GM23338 (cell line): ENCODE measurements around the gene BAAT. TPM values are rescaled to one million over a fixed set of nuclear protein-coding genes. Genes with fewer than 3 reads are reported as not detected.
A peak's percentile ranks its signal among the peaks of the same experiment; 100 is the strongest.

Source experiments
- ATAC-seq: fragments of 200-7000 bp; cut with Tn5 transposase; 3 replicates; pipeline ENCODE4 v1.9.1; 2020
- DNase-seq: peaks from one replicate; pipeline ENCODE4 v3.0.0-alpha.2; 2015; ENCODE audit warnings: low spot score
- H2AFZ ChIP-seq: fragments of 200-600 bp; sonication (generic); 2 replicates; pipeline ENCODE4 v1.8.0; 2016; ENCODE audit warnings: antibody characterized with exemption, mild to moderate bottlenecking, moderate library complexity
- H3F3A ChIP-seq: fragments of 200-600 bp; sonication (generic); replicated peaks from 2 replicates; pipeline ENCODE4 v1.8.0; 2017; ENCODE audit warnings: antibody characterized with exemption, mixed run types, low read depth
- H3K27ac ChIP-seq: fragments of 200-600 bp; sonication (generic); 2 replicates; pipeline ENCODE4 v1.6.1; 2016; ENCODE audit warnings: low read depth
- H3K27me3 ChIP-seq: fragments of 200-600 bp; sonication (generic); 2 replicates; pipeline ENCODE4 v1.8.0; 2016; ENCODE audit warnings: mild to moderate bottlenecking, mixed run types, moderate library complexity; ENCODE audit not compliant: insufficient read depth
- H3K36me3 ChIP-seq: fragments of 200-600 bp; sonication (generic); 2 replicates; pipeline ENCODE4 v1.8.0; 2016; ENCODE audit warnings: mild to moderate bottlenecking; ENCODE audit not compliant: insufficient read depth
- H3K4me1 ChIP-seq: fragments of 200-600 bp; sonication (generic); 2 replicates; pipeline ENCODE4 v1.8.0; 2016; ENCODE audit warnings: mild to moderate bottlenecking, moderate library complexity; ENCODE audit not compliant: insufficient read depth
- H3K4me2 ChIP-seq: fragments of 200-600 bp; sonication (generic); 2 replicates; pipeline ENCODE4 v1.7.1; 2017; ENCODE audit warnings: mixed run types
- H3K4me3 ChIP-seq: fragments of 200-600 bp; sonication (generic); 2 replicates; pipeline ENCODE4 v1.6.1; 2016; ENCODE audit warnings: mixed run types
- H3K79me2 ChIP-seq: fragments of 200-600 bp; sonication (generic); replicated peaks from 2 replicates; pipeline ENCODE4 v1.8.0; 2017; ENCODE audit warnings: mild to moderate bottlenecking; ENCODE audit not compliant: insufficient read depth
- H3K9me2 ChIP-seq: fragments of 200-600 bp; sonication (generic); 2 replicates; pipeline ENCODE4 v1.8.0; 2017; ENCODE audit not compliant: insufficient read depth
- H4K20me1 ChIP-seq: fragments of 200-600 bp; sonication (generic); replicated peaks from 2 replicates; pipeline ENCODE4 v1.8.0; 2017; ENCODE audit warnings: mild to moderate bottlenecking; ENCODE audit not compliant: insufficient read depth
- H3K27ac Mint-ChIP-seq: 2 replicates; pipeline ENCODE4 v1.8.0; 2020; ENCODE audit warnings: inconsistent platforms, mild to moderate bottlenecking, moderate library complexity, mixed read lengths
- H3K27me3 Mint-ChIP-seq: 3 replicates; pipeline ENCODE4 v1.8.0; 2022; ENCODE audit warnings: low read depth, mild to moderate bottlenecking, moderate library complexity, mixed read lengths, inconsistent platforms; ENCODE audit not compliant: insufficient read depth, poor library complexity
- H3K36me3 Mint-ChIP-seq: 3 replicates; pipeline ENCODE4 v1.8.0; 2021; ENCODE audit warnings: low read depth, mild to moderate bottlenecking, inconsistent platforms, moderate library complexity, mixed read lengths
- H3K4me1 Mint-ChIP-seq: 3 replicates; pipeline ENCODE4 v1.8.0; 2020; ENCODE audit warnings: mild to moderate bottlenecking, inconsistent platforms, mixed read lengths
- H3K4me3 Mint-ChIP-seq: 3 replicates; pipeline ENCODE4 v1.8.0; 2021; ENCODE audit warnings: moderate library complexity, mild to moderate bottlenecking, inconsistent platforms, mixed read lengths
- H3K9me3 Mint-ChIP-seq: 3 replicates; pipeline ENCODE4 v1.8.0; 2020; ENCODE audit warnings: moderate library complexity, mild to moderate bottlenecking, inconsistent platforms, mixed read lengths
- CREB1 ChIP-seq: fragments of 250-450 bp; sonication (Bioruptor Pico); IDR thresholded peaks from 2 replicates; pipeline ENCODE4 v1.5.0; 2020; ENCODE audit warnings: low read depth, mild to moderate bottlenecking, moderate library complexity
- EZH2 ChIP-seq: fragments of 200-600 bp; sonication (generic); IDR thresholded peaks from one replicate; pipeline ENCODE4 v1.8.0; 2017; ENCODE audit warnings: antibody characterized with exemption, mild to moderate bottlenecking, low read depth; ENCODE audit not compliant: unreplicated experiment
- EZH2phosphoT487 ChIP-seq: fragments of 200-600 bp; sonication (generic); IDR thresholded peaks from one replicate; pipeline ENCODE4 v1.8.1; 2018; ENCODE audit warnings: antibody characterized with exemption; ENCODE audit not compliant: unreplicated experiment
- JUNB ChIP-seq: IDR thresholded peaks from one replicate; pipeline ENCODE4 v1.6.1; 2016; ENCODE audit warnings: antibody characterized with exemption; ENCODE audit not compliant: unreplicated experiment
- NANOG ChIP-seq: IDR thresholded peaks from 2 replicates; pipeline ENCODE4 v1.6.1; 2016; ENCODE audit warnings: antibody characterized with exemption, borderline replicate concordance
- POLR2AphosphoS5 ChIP-seq: IDR thresholded peaks from 2 replicates; pipeline ENCODE4 v1.6.1; 2016; ENCODE audit warnings: antibody characterized with exemption, low read depth
- STAT1 ChIP-seq: IDR thresholded peaks from one replicate; pipeline ENCODE4 v1.6.1; 2016; ENCODE audit warnings: antibody characterized with exemption; ENCODE audit not compliant: unreplicated experiment
- ZNF114 ChIP-seq: fragments of 250-450 bp; sonication (Bioruptor Pico); IDR thresholded peaks from 2 replicates; pipeline ENCODE4 v1.5.0; 2020; ENCODE audit warnings: mild to moderate bottlenecking, moderate library complexity
- ZNF331 ChIP-seq: fragments of 250-450 bp; sonication (Bioruptor Pico); IDR thresholded peaks from 2 replicates; pipeline ENCODE4 v1.5.0; 2020; ENCODE audit warnings: low read depth, mild to moderate bottlenecking, moderate library complexity
- polyA plus RNA-seq: library from polyadenylated mRNA; unstranded; fragments of >200 nt; fragmentation: Nextera tagmentation; extraction: Ambion mirVana; gene quantifications from 2 replicates; pipeline ENCODE4 v1.2.1, GENCODE V29; 2016
- total RNA-seq: library from RNA; depleted of rRNA; stranded (reverse); fragments of >200 nt; shearing (Covaris generic); gene quantifications from 2 replicates; pipeline ENCODE4 v1.2.3, GENCODE V29; 2014
- TF ChIP-seq, protein P1 (sequence below): IDR thresholded peaks from one replicate; pipeline ENCODE4 v1.6.1; 2018; ENCODE audit warnings: antibody characterized with exemption; ENCODE audit not compliant: unreplicated experiment
- TF ChIP-seq, protein P2 (sequence below): fragments of 250-450 bp; sonication (Bioruptor Pico); IDR thresholded peaks from 2 replicates; pipeline ENCODE4 v1.5.0; 2020; ENCODE audit warnings: mild to moderate bottlenecking, moderate library complexity
- TF ChIP-seq, protein P3 (sequence below): IDR thresholded peaks from 2 replicates; pipeline ENCODE4 v1.6.1; 2016; ENCODE audit warnings: antibody characterized with exemption
- TF ChIP-seq, protein P4 (sequence below), 2 experiments: fragments of 200-600 bp in 1 of 2; sonication (generic) in 1 of 2; conservative IDR thresholded peaks; 2 replicates each; pipeline versions ENCODE4 v1.5.1 to v1.6.1; 2016 to 2017; ENCODE audit warnings: antibody characterized with exemption in 2 of 2, low read depth in 2 of 2, mild to moderate bottlenecking in 2 of 2, moderate library complexity in 1 of 2

The BAAT gene
- total and polyA plus RNA-seq, 2 experiments from 2014 or later: 0.08 to 0.14 TPM

DNA sequence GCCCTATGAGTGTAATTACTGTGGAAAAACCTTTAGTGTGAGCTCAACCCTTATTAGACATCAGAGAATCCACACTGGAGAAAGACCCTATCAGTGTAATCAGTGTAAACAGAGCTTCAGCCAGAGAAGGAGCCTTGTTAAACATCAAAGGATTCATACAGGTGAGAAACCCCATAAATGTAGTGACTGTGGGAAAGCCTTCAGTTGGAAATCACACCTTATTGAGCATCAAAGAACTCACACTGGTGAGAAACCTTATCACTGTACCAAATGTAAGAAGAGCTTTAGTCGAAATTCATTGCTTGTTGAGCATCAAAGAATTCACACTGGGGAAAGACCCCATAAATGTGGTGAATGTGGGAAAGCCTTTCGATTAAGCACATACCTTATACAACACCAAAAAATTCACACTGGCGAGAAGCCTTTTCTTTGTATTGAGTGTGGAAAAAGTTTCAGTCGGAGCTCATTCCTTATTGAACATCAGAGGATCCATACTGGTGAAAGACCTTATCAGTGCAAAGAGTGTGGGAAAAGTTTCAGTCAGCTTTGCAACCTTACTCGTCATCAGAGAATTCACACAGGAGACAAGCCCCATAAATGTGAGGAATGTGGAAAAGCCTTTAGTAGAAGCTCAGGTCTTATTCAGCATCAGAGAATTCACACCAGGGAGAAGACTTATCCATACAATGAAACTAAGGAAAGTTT is 23.7 kb upstream of the BAAT start:
- Mint-ChIP-seq H3K4me1 (no peaks in the 10 kb centered on the region), H3K27ac (no peak overlapping the region), H3K36me3 (peaks cover 90% of the 10 kb centered on the region), H3K27me3 (no peaks in the 10 kb centered on the region), H3K9me3 (peaks cover 78% of the 10 kb centered on the region), H3K4me3 (no peak overlapping the region)
- H3K79me2 ChIP-seq: no peaks in the 10 kb centered on the region
- TF ChIP-seq, protein P1, sequence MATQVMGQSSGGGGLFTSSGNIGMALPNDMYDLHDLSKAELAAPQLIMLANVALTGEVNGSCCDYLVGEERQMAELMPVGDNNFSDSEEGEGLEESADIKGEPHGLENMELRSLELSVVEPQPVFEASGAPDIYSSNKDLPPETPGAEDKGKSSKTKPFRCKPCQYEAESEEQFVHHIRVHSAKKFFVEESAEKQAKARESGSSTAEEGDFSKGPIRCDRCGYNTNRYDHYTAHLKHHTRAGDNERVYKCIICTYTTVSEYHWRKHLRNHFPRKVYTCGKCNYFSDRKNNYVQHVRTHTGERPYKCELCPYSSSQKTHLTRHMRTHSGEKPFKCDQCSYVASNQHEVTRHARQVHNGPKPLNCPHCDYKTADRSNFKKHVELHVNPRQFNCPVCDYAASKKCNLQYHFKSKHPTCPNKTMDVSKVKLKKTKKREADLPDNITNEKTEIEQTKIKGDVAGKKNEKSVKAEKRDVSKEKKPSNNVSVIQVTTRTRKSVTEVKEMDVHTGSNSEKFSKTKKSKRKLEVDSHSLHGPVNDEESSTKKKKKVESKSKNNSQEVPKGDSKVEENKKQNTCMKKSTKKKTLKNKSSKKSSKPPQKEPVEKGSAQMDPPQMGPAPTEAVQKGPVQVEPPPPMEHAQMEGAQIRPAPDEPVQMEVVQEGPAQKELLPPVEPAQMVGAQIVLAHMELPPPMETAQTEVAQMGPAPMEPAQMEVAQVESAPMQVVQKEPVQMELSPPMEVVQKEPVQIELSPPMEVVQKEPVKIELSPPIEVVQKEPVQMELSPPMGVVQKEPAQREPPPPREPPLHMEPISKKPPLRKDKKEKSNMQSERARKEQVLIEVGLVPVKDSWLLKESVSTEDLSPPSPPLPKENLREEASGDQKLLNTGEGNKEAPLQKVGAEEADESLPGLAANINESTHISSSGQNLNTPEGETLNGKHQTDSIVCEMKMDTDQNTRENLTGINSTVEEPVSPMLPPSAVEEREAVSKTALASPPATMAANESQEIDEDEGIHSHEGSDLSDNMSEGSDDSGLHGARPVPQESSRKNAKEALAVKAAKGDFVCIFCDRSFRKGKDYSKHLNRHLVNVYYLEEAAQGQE: no peak
- no peak for TF ChIP-seq JUNB
- no peak for TF ChIP-seq EZH2
- TF ChIP-seq, protein P2, sequence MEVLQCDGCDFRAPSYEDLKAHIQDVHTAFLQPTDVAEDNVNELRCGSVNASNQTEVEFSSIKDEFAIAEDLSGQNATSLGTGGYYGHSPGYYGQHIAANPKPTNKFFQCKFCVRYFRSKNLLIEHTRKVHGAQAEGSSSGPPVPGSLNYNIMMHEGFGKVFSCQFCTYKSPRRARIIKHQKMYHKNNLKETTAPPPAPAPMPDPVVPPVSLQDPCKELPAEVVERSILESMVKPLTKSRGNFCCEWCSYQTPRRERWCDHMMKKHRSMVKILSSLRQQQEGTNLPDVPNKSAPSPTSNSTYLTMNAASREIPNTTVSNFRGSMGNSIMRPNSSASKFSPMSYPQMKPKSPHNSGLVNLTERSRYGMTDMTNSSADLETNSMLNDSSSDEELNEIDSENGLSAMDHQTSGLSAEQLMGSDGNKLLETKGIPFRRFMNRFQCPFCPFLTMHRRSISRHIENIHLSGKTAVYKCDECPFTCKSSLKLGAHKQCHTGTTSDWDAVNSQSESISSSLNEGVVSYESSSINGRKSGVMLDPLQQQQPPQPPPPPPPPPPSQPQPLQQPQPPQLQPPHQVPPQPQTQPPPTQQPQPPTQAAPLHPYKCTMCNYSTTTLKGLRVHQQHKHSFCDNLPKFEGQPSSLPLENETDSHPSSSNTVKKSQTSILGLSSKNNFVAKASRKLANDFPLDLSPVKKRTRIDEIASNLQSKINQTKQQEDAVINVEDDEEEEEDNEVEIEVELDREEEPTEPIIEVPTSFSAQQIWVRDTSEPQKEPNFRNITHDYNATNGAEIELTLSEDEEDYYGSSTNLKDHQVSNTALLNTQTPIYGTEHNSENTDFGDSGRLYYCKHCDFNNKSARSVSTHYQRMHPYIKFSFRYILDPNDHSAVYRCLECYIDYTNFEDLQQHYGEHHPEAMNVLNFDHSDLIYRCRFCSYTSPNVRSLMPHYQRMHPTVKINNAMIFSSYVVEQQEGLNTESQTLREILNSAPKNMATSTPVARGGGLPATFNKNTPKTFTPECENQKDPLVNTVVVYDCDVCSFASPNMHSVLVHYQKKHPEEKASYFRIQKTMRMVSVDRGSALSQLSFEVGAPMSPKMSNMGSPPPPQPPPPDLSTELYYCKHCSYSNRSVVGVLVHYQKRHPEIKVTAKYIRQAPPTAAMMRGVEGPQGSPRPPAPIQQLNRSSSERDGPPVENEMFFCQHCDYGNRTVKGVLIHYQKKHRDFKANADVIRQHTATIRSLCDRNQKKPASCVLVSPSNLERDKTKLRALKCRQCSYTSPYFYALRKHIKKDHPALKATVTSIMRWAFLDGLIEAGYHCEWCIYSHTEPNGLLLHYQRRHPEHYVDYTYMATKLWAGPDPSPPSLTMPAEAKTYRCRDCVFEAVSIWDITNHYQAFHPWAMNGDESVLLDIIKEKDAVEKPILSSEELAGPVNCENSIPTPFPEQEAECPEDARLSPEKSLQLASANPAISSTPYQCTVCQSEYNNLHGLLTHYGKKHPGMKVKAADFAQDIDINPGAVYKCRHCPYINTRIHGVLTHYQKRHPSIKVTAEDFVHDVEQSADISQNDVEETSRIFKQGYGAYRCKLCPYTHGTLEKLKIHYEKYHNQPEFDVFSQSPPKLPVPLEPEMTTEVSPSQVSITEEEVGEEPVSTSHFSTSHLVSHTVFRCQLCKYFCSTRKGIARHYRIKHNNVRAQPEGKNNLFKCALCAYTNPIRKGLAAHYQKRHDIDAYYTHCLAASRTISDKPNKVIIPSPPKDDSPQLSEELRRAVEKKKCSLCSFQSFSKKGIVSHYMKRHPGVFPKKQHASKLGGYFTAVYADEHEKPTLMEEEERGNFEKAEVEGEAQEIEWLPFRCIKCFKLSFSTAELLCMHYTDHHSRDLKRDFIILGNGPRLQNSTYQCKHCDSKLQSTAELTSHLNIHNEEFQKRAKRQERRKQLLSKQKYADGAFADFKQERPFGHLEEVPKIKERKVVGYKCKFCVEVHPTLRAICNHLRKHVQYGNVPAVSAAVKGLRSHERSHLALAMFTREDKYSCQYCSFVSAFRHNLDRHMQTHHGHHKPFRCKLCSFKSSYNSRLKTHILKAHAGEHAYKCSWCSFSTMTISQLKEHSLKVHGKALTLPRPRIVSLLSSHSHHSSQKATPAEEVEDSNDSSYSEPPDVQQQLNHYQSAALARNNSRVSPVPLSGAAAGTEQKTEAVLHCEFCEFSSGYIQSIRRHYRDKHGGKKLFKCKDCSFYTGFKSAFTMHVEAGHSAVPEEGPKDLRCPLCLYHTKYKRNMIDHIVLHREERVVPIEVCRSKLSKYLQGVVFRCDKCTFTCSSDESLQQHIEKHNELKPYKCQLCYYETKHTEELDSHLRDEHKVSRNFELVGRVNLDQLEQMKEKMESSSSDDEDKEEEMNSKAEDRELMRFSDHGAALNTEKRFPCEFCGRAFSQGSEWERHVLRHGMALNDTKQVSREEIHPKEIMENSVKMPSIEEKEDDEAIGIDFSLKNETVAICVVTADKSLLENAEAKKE (CRISPR knock-in tag): no peak
- TF ChIP-seq, protein P3, sequence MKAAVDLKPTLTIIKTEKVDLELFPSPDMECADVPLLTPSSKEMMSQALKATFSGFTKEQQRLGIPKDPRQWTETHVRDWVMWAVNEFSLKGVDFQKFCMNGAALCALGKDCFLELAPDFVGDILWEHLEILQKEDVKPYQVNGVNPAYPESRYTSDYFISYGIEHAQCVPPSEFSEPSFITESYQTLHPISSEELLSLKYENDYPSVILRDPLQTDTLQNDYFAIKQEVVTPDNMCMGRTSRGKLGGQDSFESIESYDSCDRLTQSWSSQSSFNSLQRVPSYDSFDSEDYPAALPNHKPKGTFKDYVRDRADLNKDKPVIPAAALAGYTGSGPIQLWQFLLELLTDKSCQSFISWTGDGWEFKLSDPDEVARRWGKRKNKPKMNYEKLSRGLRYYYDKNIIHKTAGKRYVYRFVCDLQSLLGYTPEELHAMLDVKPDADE: no peak
- TF ChIP-seq, protein P4, sequence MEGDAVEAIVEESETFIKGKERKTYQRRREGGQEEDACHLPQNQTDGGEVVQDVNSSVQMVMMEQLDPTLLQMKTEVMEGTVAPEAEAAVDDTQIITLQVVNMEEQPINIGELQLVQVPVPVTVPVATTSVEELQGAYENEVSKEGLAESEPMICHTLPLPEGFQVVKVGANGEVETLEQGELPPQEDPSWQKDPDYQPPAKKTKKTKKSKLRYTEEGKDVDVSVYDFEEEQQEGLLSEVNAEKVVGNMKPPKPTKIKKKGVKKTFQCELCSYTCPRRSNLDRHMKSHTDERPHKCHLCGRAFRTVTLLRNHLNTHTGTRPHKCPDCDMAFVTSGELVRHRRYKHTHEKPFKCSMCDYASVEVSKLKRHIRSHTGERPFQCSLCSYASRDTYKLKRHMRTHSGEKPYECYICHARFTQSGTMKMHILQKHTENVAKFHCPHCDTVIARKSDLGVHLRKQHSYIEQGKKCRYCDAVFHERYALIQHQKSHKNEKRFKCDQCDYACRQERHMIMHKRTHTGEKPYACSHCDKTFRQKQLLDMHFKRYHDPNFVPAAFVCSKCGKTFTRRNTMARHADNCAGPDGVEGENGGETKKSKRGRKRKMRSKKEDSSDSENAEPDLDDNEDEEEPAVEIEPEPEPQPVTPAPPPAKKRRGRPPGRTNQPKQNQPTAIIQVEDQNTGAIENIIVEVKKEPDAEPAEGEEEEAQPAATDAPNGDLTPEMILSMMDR (conservative IDR thresholded peaks at IDR 0.05; ENCODE audit: low read depth in 2 of 2): no peak
- TF ChIP-seq ZNF114: no peak
- TF ChIP-seq STAT1: no peak
- no peak for TF ChIP-seq POLR2AphosphoS5
- TF ChIP-seq EZH2phosphoT487: no peak
- TF ChIP-seq CREB1 (CRISPR knock-in tag): no peak
- TF ChIP-seq NANOG: no peak
- TF ChIP-seq ZNF331: no peak
- H3K9me2 ChIP-seq: peaks cover 7% of the 10 kb centered on the region; the same call in 1 of the 2 replicates
- H2AFZ ChIP-seq: no peak overlapping the region
- DNase-seq (no peak), ATAC-seq (no peak)
- H3K4me3 ChIP-seq: peak overlapping the region; percentile 6; the same call in 1 of the 2 replicates
- H3K36me3 ChIP-seq: peaks cover 59% of the 10 kb centered on the region
- no peaks in the 10 kb centered on the region for H3K4me1 ChIP-seq
- H4K20me1 ChIP-seq: no peaks in the 10 kb centered on the region
- H3K27ac ChIP-seq: no peak overlapping the region
- H3K4me2 ChIP-seq: no peak overlapping the region
- no peaks in the 10 kb centered on the region for H3F3A ChIP-seq
- no peaks in the 10 kb centered on the region for H3K27me3 ChIP-seq
